ENCODE data around the gene SELE.

The SELE gene

GRCh38 chr1:169765580-169766331 is 31.9 kb upstream of the SELE start:
- no peak overlapping the region for H3K4me3 ChIP-seq (ENCODE audit: low read depth, low read length)
- no peak for DNase-seq (ENCODE audit: low read depth)
- in situ Hi-C loops (cut with HindIII; ENCODE audit: low sequenced_read_pairs) = no loop called here
- TF ChIP-seq CTCF (IDR thresholded peaks at IDR 0.05; ENCODE audit: low read depth, low read length, missing control alignments) = no peak

- DNase-seq (ENCODE audit: low read depth) = no peak
- no peak for TF ChIP-seq CTCF (IDR thresholded peaks at IDR 0.05; ENCODE audit: low read depth, low read length, missing control alignments)
- no peak overlapping the region for H3K4me3 ChIP-seq (ENCODE audit: low read depth, low read length)
- in situ Hi-C loops (cut with HindIII; ENCODE audit: low sequenced_read_pairs) = no loop called here
Observed at GRCh38 chr1:169764919-169765318, 31.0 kb upstream of the SELE start.

- no peak for TF ChIP-seq CTCF (IDR thresholded peaks at IDR 0.05; ENCODE audit: low read depth, low read length, missing control alignments)
Observed at GRCh38 chr1:169762699-169763098, 28.8 kb upstream of the SELE start.

GRCh38 chr1:169759038-169759437 is 25.2 kb upstream of the SELE start:
- TF ChIP-seq CTCF (IDR thresholded peaks at IDR 0.05; ENCODE audit: low read depth, low read length, missing control alignments) = no peak
- in situ Hi-C loops (cut with HindIII; ENCODE audit: low sequenced_read_pairs) = no loop called here
- no peak overlapping the region for H3K4me3 ChIP-seq (ENCODE audit: low read depth, low read length)
- no peak for DNase-seq (ENCODE audit: low read depth)

More at GRCh38 chr1:169762699-169763098, 28.8 kb upstream of the SELE start:
- in situ Hi-C loops (cut with HindIII; ENCODE audit: low sequenced_read_pairs) = no loop called here
- no peak for DNase-seq (ENCODE audit: low read depth)
- H3K4me3 ChIP-seq (ENCODE audit: low read depth, low read length) = no peak overlapping the region

GRCh38 chr1:169753549-169753948 is 19.7 kb upstream of the SELE start:
- H3K4me3 ChIP-seq (ENCODE audit: low read depth, low read length) = no peak overlapping the region
- TF ChIP-seq CTCF (IDR thresholded peaks at IDR 0.05; ENCODE audit: low read depth, low read length, missing control alignments) = no peak
- in situ Hi-C loops (cut with HindIII; ENCODE audit: low sequenced_read_pairs) = no loop called here
- DNase-seq (ENCODE audit: low read depth) = no peak

GRCh38 chr1:169750041-169750440 is 16.2 kb upstream of the SELE start:
- in situ Hi-C loops (cut with HindIII; ENCODE audit: low sequenced_read_pairs) = no loop called here
- H3K4me3 ChIP-seq (ENCODE audit: low read depth, low read length) = no peak overlapping the region
- no peak for DNase-seq (ENCODE audit: low read depth)
- TF ChIP-seq CTCF (IDR thresholded peaks at IDR 0.05; ENCODE audit: low read depth, low read length, missing control alignments) = no peak

Measured in astrocyte of the cerebellum (primary cell).